CD4-positive, alpha-beta memory T cell (primary cell): ENCODE measurements around the gene YAF2. TPM values are rescaled to one million over a fixed set of nuclear protein-coding genes. Genes with fewer than 3 reads are reported as not detected.
"Not testable (repeated sequence)": the region's sequence is repeated elsewhere in the genome, so short reads cannot be mapped to it uniquely, and the experiment has no call there.

Source experiments
- CTCF ChIA-PET: fragments of 350-600 bp; sonication (Branson Sonifier 250); formaldehyde crosslinking; loops from one replicate; lab custom pipeline; 2021; ENCODE audit warnings: inconsistent platforms; ENCODE audit not compliant: partially characterized antibody; lab: Charles Lee
- POLR2A ChIA-PET: fragments of 350-600 bp; sonication (Branson Sonifier 250); formaldehyde crosslinking; loops from one replicate; lab custom pipeline; 2021; ENCODE audit not compliant: partially characterized antibody; lab: Charles Lee
- DNase-seq, 5 donors: peaks; one replicate each; pipeline versions ENCODE4 v3.0.0 to v3.0.0-alpha.2; 2020 to 2022; ENCODE audit warnings: mixed read lengths in 1 of 5
- H3K27ac ChIP-seq: one replicate; pipeline ENCODE4 v1.7.0; 2013; ENCODE audit warnings: low read depth, low read length
- H3K27me3 ChIP-seq: 2 replicates; pipeline ENCODE4 v1.7.0; 2013; ENCODE audit warnings: mild to moderate bottlenecking, low read length, moderate library complexity; ENCODE audit not compliant: insufficient read depth
- H3K36me3 ChIP-seq: 2 replicates; pipeline ENCODE4 v1.7.0; 2013; ENCODE audit warnings: mild to moderate bottlenecking, low read length, moderate library complexity; ENCODE audit not compliant: insufficient read depth
- H3K4me1 ChIP-seq: 2 replicates; pipeline ENCODE4 v1.7.0; 2013; ENCODE audit warnings: mild to moderate bottlenecking, low read length, moderate library complexity; ENCODE audit not compliant: insufficient read depth
- H3K4me3 ChIP-seq, 2 donors: one replicate each; pipeline ENCODE4 v1.7.0; 2013; ENCODE audit warnings: low read length in 2 of 2, mild to moderate bottlenecking in 1 of 2
- H3K9me3 ChIP-seq, 2 donors: one replicate each; pipeline ENCODE4 v1.7.0; 2013; ENCODE audit warnings: low read length in 2 of 2, control low read depth in 1 of 2; ENCODE audit not compliant: control insufficient read depth in 1 of 2
- H3K27ac Mint-ChIP-seq, 7 donors: one replicate each; pipeline ENCODE4 v1.8.0; 2020 to 2021; ENCODE audit warnings: mixed read lengths in 7 of 7, mild to moderate bottlenecking in 6 of 7, inconsistent platforms in 3 of 7, moderate library complexity in 3 of 7
- H3K27me3 Mint-ChIP-seq, 2 donors: one replicate each; pipeline ENCODE4 v1.8.0; 2020 to 2021; ENCODE audit warnings: mixed read lengths in 2 of 2
- H3K36me3 Mint-ChIP-seq, 2 donors: one replicate each; pipeline ENCODE4 v1.8.0; 2020 to 2021; ENCODE audit warnings: mixed read lengths in 2 of 2, inconsistent platforms in 1 of 2, mild to moderate bottlenecking in 1 of 2
- H3K4me1 Mint-ChIP-seq, 4 donors: one replicate each; pipeline ENCODE4 v1.8.0; 2020 to 2021; ENCODE audit warnings: mixed read lengths in 4 of 4, mild to moderate bottlenecking in 1 of 4
- H3K4me3 Mint-ChIP-seq, 8 donors: one replicate each; pipeline ENCODE4 v1.8.0; 2020 to 2021; ENCODE audit warnings: mixed read lengths in 8 of 8, mild to moderate bottlenecking in 7 of 8, moderate library complexity in 6 of 8, inconsistent platforms in 3 of 8
- H3K9me3 Mint-ChIP-seq, 8 donors: one replicate each; pipeline ENCODE4 v1.8.0; 2020 to 2021; ENCODE audit warnings: mixed read lengths in 8 of 8, mild to moderate bottlenecking in 5 of 8, inconsistent platforms in 3 of 8, moderate library complexity in 1 of 8
- intact Hi-C: fragments of 100-400 bp; cut with micrococcal nuclease; formaldehyde crosslinking; loops from one replicate; pipeline ENCODE4 v1.15.1; 2023
- polyA plus RNA-seq, 2 donors: library from polyadenylated mRNA; unstranded; fragments of 300-500 nt; fragmentation: Illumina TruSeq; gene quantifications; one replicate each; pipeline ENCODE4 v1.2.3, GENCODE V29; 2021
- total RNA-seq, 2 experiments: library from RNA; stranded (reverse); gene quantifications; one replicate each; pipeline ENCODE4 v1.2.3, GENCODE V29; 2021

Gene YAF2
- total and polyA plus RNA-seq, 4 experiments from 2014 or later = 7.2 to 40.7 (median 29.3) TPM

- no peaks in the 10 kb centered on the region for H3K4me1 Mint-ChIP-seq
- no peak overlapping the region for H3K27ac ChIP-seq
- ChIA-PET POLR2A (no interaction called here), CTCF (no interaction called here)
- peaks cover 0 to 6% (median 0%) of the 10 kb centered on the region in 8 donors for H3K9me3 Mint-ChIP-seq
- H3K36me3 Mint-ChIP-seq = no peaks in the 10 kb centered on the region
- no peaks in the 10 kb centered on the region for H3K9me3 ChIP-seq
- H3K36me3 ChIP-seq = no peaks in the 10 kb centered on the region
- no peaks in the 10 kb centered on the region for H3K27me3 Mint-ChIP-seq
- no peak overlapping the region for H3K4me3 ChIP-seq
- no peaks in the 10 kb centered on the region for H3K27me3 ChIP-seq
- intact Hi-C loops = no loop called here
- H3K27ac Mint-ChIP-seq = no peak overlapping the region
- H3K4me1 ChIP-seq = no peaks in the 10 kb centered on the region
- no peak overlapping the region for H3K4me3 Mint-ChIP-seq
- no peak for DNase-seq
These were observed 17.3 kb upstream of the YAF2 start for GRCh38 chr12:42255221-42255865.

- H3K36me3 ChIP-seq, H3K9me3 Mint-ChIP-seq, H3K4me3 ChIP-seq, H3K27me3 Mint-ChIP-seq, H3K4me1 Mint-ChIP-seq, CTCF ChIA-PET, H3K27ac Mint-ChIP-seq, H3K36me3 Mint-ChIP-seq, H3K9me3 ChIP-seq, H3K27me3 ChIP-seq, H3K4me3 Mint-ChIP-seq, DNase-seq, H3K27ac ChIP-seq, intact Hi-C loops, POLR2A ChIA-PET, H3K4me1 ChIP-seq: not testable (repeated sequence)
These were observed 14.6 kb upstream of the YAF2 start for GRCh38 chr12:42252645-42253044.

GRCh38 chr12:42249033-42249432, 11.0 kb upstream of the YAF2 start:
- CTCF ChIA-PET, H3K4me3 ChIP-seq, H3K9me3 Mint-ChIP-seq, POLR2A ChIA-PET, H3K27me3 ChIP-seq, intact Hi-C loops, H3K9me3 ChIP-seq, H3K27me3 Mint-ChIP-seq, H3K27ac ChIP-seq, H3K4me3 Mint-ChIP-seq, H3K36me3 ChIP-seq, H3K27ac Mint-ChIP-seq, H3K4me1 ChIP-seq, DNase-seq, H3K4me1 Mint-ChIP-seq, H3K36me3 Mint-ChIP-seq: not testable (repeated sequence)

GRCh38 chr12:42240131-42240750, 2.2 kb upstream of the YAF2 start:
- H3K27ac ChIP-seq = no peak overlapping the region
- intact Hi-C loops = no loop called here
- H3K27me3 Mint-ChIP-seq = no peaks in the 10 kb centered on the region
- H3K4me1 Mint-ChIP-seq = peaks cover 14 to 43% (median 21%) of the 10 kb centered on the region in 4 donors
- H3K9me3 Mint-ChIP-seq = no peaks in the 10 kb centered on the region
- CTCF ChIA-PET = interaction anchor here (1.0 kb wide), 1 partner anchor 53 kb away, joined by 3 read pairs; no protein-coding TSS in a partner anchor
- H3K4me1 ChIP-seq = peaks cover 28% of the 10 kb centered on the region
- no peaks in the 10 kb centered on the region for H3K27me3 ChIP-seq
- no peak for DNase-seq
- POLR2A ChIA-PET = no interaction called here
- H3K9me3 ChIP-seq = no peaks in the 10 kb centered on the region
- H3K27ac Mint-ChIP-seq = peak overlapping the region in 1 of 7 donors; percentile 94
- peak overlapping the region in 1 of 8 donors; percentile 30 for H3K4me3 Mint-ChIP-seq
- no peaks in the 10 kb centered on the region for H3K36me3 ChIP-seq
- H3K36me3 Mint-ChIP-seq = peaks cover 7 to 16% of the 10 kb centered on the region in 2 donors
- no peak overlapping the region for H3K4me3 ChIP-seq

GRCh38 chr12:42237853-42238239, 202 bp downstream of the YAF2 start:
- POLR2A ChIA-PET = interaction anchor here (1.6 kb wide), 1 partner anchor 88 kb away, joined by 4 read pairs; no protein-coding TSS in a partner anchor
- DNase-seq = peak in 1 of 5 donors; percentile 70
- Histone ChIP-seq H3K9me3 (no peaks in the 10 kb centered on the region), H3K36me3 (no peaks in the 10 kb centered on the region), H3K4me1 (peaks cover 43% of the 10 kb centered on the region), H3K27ac (peak overlapping the region; percentile 66), H3K27me3 (no peaks in the 10 kb centered on the region), H3K4me3 (peak overlapping the region in 1 of 2 donors; percentile 70)
- Mint-ChIP-seq H3K4me1 (peaks cover 24 to 62% (median 30%) of the 10 kb centered on the region in 4 donors), H3K36me3 (peaks cover 12 to 28% of the 10 kb centered on the region in 2 donors), H3K27ac (peak overlapping the region; percentile 83 to 96 (median 92)), H3K4me3 (peak overlapping the region; percentile 79 to 92 (median 91)), H3K27me3 (no peaks in the 10 kb centered on the region), H3K9me3 (no peaks in the 10 kb centered on the region)
- CTCF ChIA-PET = no interaction called here
- intact Hi-C loops = loop anchor here (1.0 to 10.0 kb wide), 4 partner anchors 88 to 1564 kb away; partner anchors contain the start of genes PPHLN1 and ZCRB1

- intact Hi-C loops = loop anchor here (1.0 to 10.0 kb wide), 3 partner anchors 92 to 1565 kb away; no protein-coding TSS in a partner anchor
- CTCF ChIA-PET = interaction anchor here (1.2 to 1.5 kb wide), 2 partner anchors 94 to 109 kb away, joined by 4 to 6 read pairs; no protein-coding TSS in a partner anchor
- H3K27me3 Mint-ChIP-seq = no peaks in the 10 kb centered on the region
- Histone ChIP-seq H3K27ac (peak overlapping the region; percentile 66), H3K9me3 (no peaks in the 10 kb centered on the region), H3K27me3 (no peaks in the 10 kb centered on the region), H3K4me3 (peak overlapping the region; percentile 33 to 70), H3K36me3 (no peaks in the 10 kb centered on the region), H3K4me1 (peaks cover 49% of the 10 kb centered on the region)
- H3K27ac Mint-ChIP-seq = peak overlapping the region; percentile 82 to 94 (median 93)
- peaks cover 29 to 68% (median 36%) of the 10 kb centered on the region in 4 donors for H3K4me1 Mint-ChIP-seq
- H3K9me3 Mint-ChIP-seq = no peaks in the 10 kb centered on the region
- POLR2A ChIA-PET = interaction anchor here (0.8 to 1.6 kb wide), 3 partner anchors 88 to 95 kb away, joined by 3 to 4 read pairs (median 3); no protein-coding TSS in a partner anchor
- peak overlapping the region; percentile 86 to 92 (median 90) for H3K4me3 Mint-ChIP-seq
- peak; percentile 72 to 80 (median 77) for DNase-seq
- peaks cover 12 to 34% of the 10 kb centered on the region in 2 donors for H3K36me3 Mint-ChIP-seq
These were observed 796 bp downstream of the YAF2 start for GRCh38 chr12:42237052-42237852.
